Fibroblast of skin of left quadriceps (primary cell): ENCODE data around the gene MINDY2.

Source experiments
- DNase-seq, 2 experiments: peaks; one replicate each; pipeline ENCODE4 v3.0.0-alpha.2; 2013; ENCODE audit warnings: low read depth in 2 of 2

Gene MINDY2

GRCh38 chr15:58770857-58771620 lies at the start of gene MINDY2:
TSS of gene MINDY2 (plus strand) at chr15:58771302. CDS start at chr15:58771396, 94 bp downstream.
- DNase-seq, result peak; percentile 97 to 98

GRCh38 chr15:58724466-58724865 lies 46.6 kb upstream of the MINDY2 start:
- no peak for DNase-seq

GRCh38 chr15:58726867-58727266 lies 44.2 kb upstream of the MINDY2 start:
- DNase-seq, result no peak

- DNase-seq, result no peak
These were observed 39.2 kb upstream of the MINDY2 start for GRCh38 chr15:58731756-58732535.

GRCh38 chr15:58732625-58733363 lies 38.3 kb upstream of the MINDY2 start:
- no peak for DNase-seq

- DNase-seq, result no peak
These were observed 36.2 kb upstream of the MINDY2 start for GRCh38 chr15:58734859-58735258.

GRCh38 chr15:58736018-58736643 lies 35.0 kb upstream of the MINDY2 start:
- no peak for DNase-seq

- no peak for DNase-seq
These were observed 33.8 kb upstream of the MINDY2 start for GRCh38 chr15:58737298-58737697.

- DNase-seq, result no peak
These were observed 32.9 kb upstream of the MINDY2 start for GRCh38 chr15:58738046-58738707.

- no peak for DNase-seq
These were observed 30.7 kb upstream of the MINDY2 start for GRCh38 chr15:58740436-58740835.

- no peak for DNase-seq
These were observed 30.1 kb upstream of the MINDY2 start for GRCh38 chr15:58741032-58741431.

GRCh38 chr15:58742022-58742813 lies 28.9 kb upstream of the MINDY2 start:
- DNase-seq, result peak; percentile 56 to 62

- DNase-seq, result no peak
These were observed 28.1 kb upstream of the MINDY2 start for GRCh38 chr15:58742819-58743502.

- no peak for DNase-seq
These were observed 24.9 kb upstream of the MINDY2 start for GRCh38 chr15:58746174-58746573.

- DNase-seq, result no peak
These were observed 22.9 kb upstream of the MINDY2 start for GRCh38 chr15:58748040-58748851.

- no peak for DNase-seq
These were observed 22.1 kb upstream of the MINDY2 start for GRCh38 chr15:58748852-58749531.

- peak; percentile 99 for DNase-seq
These were observed 21.4 kb upstream of the MINDY2 start, which contains the start of gene ADAM10 for GRCh38 chr15:58749532-58750337. TSS of gene ADAM10 (minus strand) at chr15:58749707. CDS start at chr15:58749534, 173 bp downstream.
